ENCODE data around the gene BABAM2. TPM values are rescaled to one million over a fixed set of nuclear protein-coding genes. Genes with fewer than 3 reads are reported as not detected.
A peak's percentile ranks its signal among the peaks of the same experiment; 100 is the strongest.
"Not testable (repeated sequence)": the region's sequence is repeated elsewhere in the genome, so short reads cannot be mapped to it uniquely, and the experiment has no call there.

Gene BABAM2
- total and polyA plus RNA-seq, 4 donors, result 28.1 to 40.4 (median 37.0) TPM

DNA sequence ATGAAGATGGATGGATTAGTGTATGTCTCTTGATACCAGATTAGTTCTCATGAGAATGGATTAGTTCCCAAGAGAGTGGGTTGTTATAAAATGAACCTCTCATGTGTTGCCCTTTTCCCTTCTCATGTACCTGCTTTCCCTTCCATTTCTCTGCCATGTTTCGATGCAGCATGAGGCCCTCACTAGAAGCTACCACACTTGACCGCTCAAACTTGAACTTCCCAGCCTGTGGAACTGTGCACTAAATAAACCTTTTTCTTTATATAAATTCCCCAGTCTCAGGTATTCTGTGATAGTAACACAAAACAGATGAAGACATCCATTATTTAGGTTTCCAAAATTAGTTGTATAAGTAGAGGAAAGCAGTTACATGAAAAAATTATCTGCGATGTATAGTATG, 73.5 kb downstream of the BABAM2 start:
- WGBS (ENCODE audit: insufficient coverage), result 100% methylated on average over 1 of the region's 3 CpGs
- no peak overlapping the region for H3K4me3 ChIP-seq (ENCODE audit: low read depth, low read length)
- H3K9me3 ChIP-seq (ENCODE audit: control insufficient read depth, insufficient read depth, low read length), result no peaks in the 10 kb centered on the region
- H3K36me3 ChIP-seq (ENCODE audit: control insufficient read depth, insufficient read depth, low read length), result no peaks in the 10 kb centered on the region
- DNase-seq (ENCODE audit: low read depth in 4 of 6, low spot score in 6 of 6), result no peak
- no peak overlapping the region for H3K27ac ChIP-seq (ENCODE audit: low read depth, low read length)
- H3K27me3 ChIP-seq (ENCODE audit: control insufficient read depth, insufficient read depth, low read length), result no peaks in the 10 kb centered on the region
- no peaks in the 10 kb centered on the region for H3K4me1 ChIP-seq (ENCODE audit: control insufficient read depth, insufficient read depth, low read length)

DNA sequence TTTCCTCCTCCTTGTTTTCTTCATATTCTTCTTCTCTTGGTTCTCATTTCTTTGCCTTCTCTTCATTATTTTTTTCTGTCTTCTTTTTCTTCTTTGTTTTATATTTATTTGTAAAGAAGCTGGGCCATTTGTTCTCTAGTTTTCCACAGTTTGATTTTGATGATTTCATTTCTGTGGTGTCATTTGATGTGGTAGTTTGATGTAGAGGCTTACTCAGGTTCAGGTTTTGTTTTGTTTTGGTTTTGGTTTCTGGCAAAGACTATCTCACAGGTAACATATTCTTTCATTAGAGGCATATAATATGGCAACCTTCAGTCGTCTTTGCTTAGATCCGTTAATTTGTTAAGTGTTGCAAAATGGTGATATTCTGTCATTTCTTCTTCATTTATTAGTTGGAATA, 75.3 kb downstream of the BABAM2 start:
- Histone ChIP-seq H3K36me3 (ENCODE audit: control insufficient read depth, insufficient read depth, low read length) (no peaks in the 10 kb centered on the region), H3K9me3 (ENCODE audit: control insufficient read depth, insufficient read depth, low read length) (peaks cover 2% of the 10 kb centered on the region), H3K4me3 (ENCODE audit: low read depth, low read length) (no peak overlapping the region), H3K4me1 (ENCODE audit: control insufficient read depth, insufficient read depth, low read length) (no peaks in the 10 kb centered on the region), H3K27me3 (ENCODE audit: control insufficient read depth, insufficient read depth, low read length) (no peaks in the 10 kb centered on the region), H3K27ac (ENCODE audit: low read depth, low read length) (no peak overlapping the region)
- WGBS (ENCODE audit: insufficient coverage), result no CpG with 5 or more reads among the region's 2 CpGs
- DNase-seq (ENCODE audit: low read depth in 4 of 6, low spot score in 6 of 6), result no peak

DNA sequence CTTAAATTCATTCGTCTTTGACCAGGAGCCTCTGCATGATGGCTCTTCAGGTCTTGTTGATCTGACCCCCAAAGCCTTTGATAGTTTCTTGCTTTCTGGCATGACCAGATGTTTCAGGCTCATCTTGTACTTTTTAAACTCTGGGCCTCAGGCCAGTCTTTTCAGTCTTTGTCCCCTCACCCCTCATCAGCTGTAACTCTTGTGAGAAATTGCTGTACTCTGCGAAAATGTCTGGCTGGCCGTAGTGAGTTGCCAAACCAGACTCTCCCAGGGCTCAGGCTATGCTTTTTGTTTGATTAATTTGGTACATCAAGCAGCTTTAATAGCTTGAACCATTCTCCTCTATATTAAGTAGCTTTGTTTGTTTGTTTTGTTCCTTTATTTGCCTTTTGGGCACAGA, 75.9 kb downstream of the BABAM2 start:
- Histone ChIP-seq H3K36me3 (ENCODE audit: control insufficient read depth, insufficient read depth, low read length) (no peaks in the 10 kb centered on the region), H3K4me3 (ENCODE audit: low read depth, low read length) (no peak overlapping the region), H3K9me3 (ENCODE audit: control insufficient read depth, insufficient read depth, low read length) (peaks cover 2% of the 10 kb centered on the region), H3K27ac (ENCODE audit: low read depth, low read length) (no peak overlapping the region), H3K27me3 (ENCODE audit: control insufficient read depth, insufficient read depth, low read length) (no peaks in the 10 kb centered on the region), H3K4me1 (ENCODE audit: control insufficient read depth, insufficient read depth, low read length) (no peaks in the 10 kb centered on the region)
- WGBS (ENCODE audit: insufficient coverage), result no CpG with 5 or more reads among the region's 3 CpGs
- peak in 3 of 6 donors; percentile 26 to 72 (median 54) for DNase-seq (ENCODE audit: low read depth in 4 of 6, low spot score in 6 of 6)

DNA sequence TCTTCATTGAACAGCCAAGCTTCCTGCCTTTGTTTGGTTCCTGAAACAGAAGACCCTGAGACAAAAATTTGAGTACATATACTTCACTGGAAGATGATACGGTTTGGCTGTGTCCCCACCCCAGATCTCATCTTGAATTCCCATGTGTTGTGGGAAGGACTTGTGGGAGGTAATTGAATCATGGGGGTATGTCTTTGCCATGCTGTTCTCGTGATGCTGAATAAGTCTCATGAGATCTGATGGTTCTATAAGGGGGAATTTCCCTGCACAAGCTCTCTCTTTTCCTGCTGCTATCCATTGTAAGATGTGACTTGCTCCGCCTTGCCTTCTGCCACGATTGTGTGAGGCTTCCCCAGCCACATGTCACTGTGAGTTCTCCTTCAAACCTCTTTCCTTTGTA, 76.5 kb downstream of the BABAM2 start:
- Histone ChIP-seq H3K9me3 (ENCODE audit: control insufficient read depth, insufficient read depth, low read length) (peaks cover 2% of the 10 kb centered on the region), H3K4me3 (ENCODE audit: low read depth, low read length) (no peak overlapping the region), H3K27ac (ENCODE audit: low read depth, low read length) (no peak overlapping the region), H3K27me3 (ENCODE audit: control insufficient read depth, insufficient read depth, low read length) (no peaks in the 10 kb centered on the region), H3K4me1 (ENCODE audit: control insufficient read depth, insufficient read depth, low read length) (no peaks in the 10 kb centered on the region), H3K36me3 (ENCODE audit: control insufficient read depth, insufficient read depth, low read length) (no peaks in the 10 kb centered on the region)
- WGBS (ENCODE audit: insufficient coverage), result 40% methylated on average over 1 of the region's 4 CpGs
- DNase-seq (ENCODE audit: low read depth in 4 of 6, low spot score in 6 of 6), result no peak

DNA sequence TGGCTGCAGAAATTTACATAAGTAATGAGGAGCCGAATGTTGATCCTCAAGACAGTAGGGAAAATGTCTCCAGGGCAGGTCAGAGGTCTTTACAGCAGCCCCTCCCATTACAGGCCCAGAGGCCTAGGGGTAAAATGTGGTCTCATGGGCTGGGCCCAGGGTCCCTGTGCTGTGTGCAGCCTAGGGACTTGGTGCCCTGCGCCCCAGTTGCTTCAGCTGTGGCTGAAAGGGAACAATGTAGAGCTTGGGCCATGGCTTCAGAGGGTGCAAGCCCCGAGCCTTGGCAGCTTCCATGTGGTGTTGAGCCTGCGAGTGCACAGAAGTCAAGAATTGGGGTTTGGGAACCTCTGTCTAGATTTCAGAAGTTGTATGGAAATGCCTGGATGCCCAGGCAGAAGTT, 77.5 kb downstream of the BABAM2 start:
- not testable (repeated sequence) for H3K27ac ChIP-seq (ENCODE audit: low read depth, low read length); H3K27me3 ChIP-seq (ENCODE audit: control insufficient read depth, insufficient read depth, low read length); H3K36me3 ChIP-seq (ENCODE audit: control insufficient read depth, insufficient read depth, low read length); DNase-seq (ENCODE audit: low read depth in 4 of 6, low spot score in 6 of 6); H3K4me1 ChIP-seq (ENCODE audit: control insufficient read depth, insufficient read depth, low read length); H3K9me3 ChIP-seq (ENCODE audit: control insufficient read depth, insufficient read depth, low read length); H3K4me3 ChIP-seq (ENCODE audit: low read depth, low read length)
- WGBS (ENCODE audit: insufficient coverage), result 100% methylated on average over 4 of the region's 4 CpGs

DNA sequence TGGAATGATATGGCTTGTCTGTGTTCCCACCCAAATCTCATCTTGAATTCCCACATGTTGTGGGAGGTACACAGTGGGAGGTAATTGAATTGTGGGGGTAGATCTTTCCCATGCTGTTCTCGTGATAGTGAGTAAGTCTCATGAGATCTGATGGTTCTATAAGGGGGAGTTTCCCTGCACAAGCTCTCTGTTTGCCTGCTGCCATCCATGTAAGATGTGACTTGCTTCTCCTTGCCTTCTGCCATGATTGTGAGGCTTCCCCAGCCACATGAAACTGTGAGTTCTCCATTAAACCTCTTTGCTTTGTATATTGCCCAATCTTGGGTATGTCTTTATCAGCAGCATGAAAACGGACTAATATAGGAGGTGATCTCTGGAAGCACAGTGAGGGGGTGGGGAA, 78.4 kb downstream of the BABAM2 start:
- not testable (repeated sequence) for H3K4me1 ChIP-seq (ENCODE audit: control insufficient read depth, insufficient read depth, low read length); H3K4me3 ChIP-seq (ENCODE audit: low read depth, low read length); DNase-seq (ENCODE audit: low read depth in 4 of 6, low spot score in 6 of 6); H3K27me3 ChIP-seq (ENCODE audit: control insufficient read depth, insufficient read depth, low read length); H3K9me3 ChIP-seq (ENCODE audit: control insufficient read depth, insufficient read depth, low read length); H3K27ac ChIP-seq (ENCODE audit: low read depth, low read length); H3K36me3 ChIP-seq (ENCODE audit: control insufficient read depth, insufficient read depth, low read length)
- 100% methylated on average over 1 of the region's 2 CpGs for WGBS (ENCODE audit: insufficient coverage)

DNA sequence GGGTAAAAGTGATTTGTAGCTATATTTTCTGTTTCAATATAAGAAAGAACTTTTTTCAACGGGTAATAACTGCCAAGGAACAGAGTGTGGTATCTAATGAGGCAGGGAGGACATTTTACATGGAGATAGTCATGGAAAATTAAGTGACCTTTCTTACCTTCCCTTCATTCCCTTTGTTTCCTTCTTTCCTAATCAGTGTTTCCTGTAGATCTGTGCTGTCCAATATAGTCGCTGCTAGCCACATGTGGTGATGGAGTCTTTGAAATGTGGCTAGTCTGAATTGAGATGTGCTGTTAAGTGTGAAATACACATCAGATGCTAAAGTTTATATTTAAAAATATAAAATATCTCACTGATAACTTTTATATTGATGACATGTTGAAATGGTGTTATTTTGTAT, 81.8 kb downstream of the BABAM2 start:
- WGBS (ENCODE audit: insufficient coverage), result no CpG with 5 or more reads among the region's 2 CpGs
- Histone ChIP-seq H3K4me3 (ENCODE audit: low read depth, low read length) (no peak overlapping the region), H3K27ac (ENCODE audit: low read depth, low read length) (no peak overlapping the region), H3K4me1 (ENCODE audit: control insufficient read depth, insufficient read depth, low read length) (no peaks in the 10 kb centered on the region), H3K36me3 (ENCODE audit: control insufficient read depth, insufficient read depth, low read length) (no peaks in the 10 kb centered on the region), H3K27me3 (ENCODE audit: control insufficient read depth, insufficient read depth, low read length) (no peaks in the 10 kb centered on the region), H3K9me3 (ENCODE audit: control insufficient read depth, insufficient read depth, low read length) (peaks cover 2% of the 10 kb centered on the region)
- DNase-seq (ENCODE audit: low read depth in 4 of 6, low spot score in 6 of 6), result no peak

DNA sequence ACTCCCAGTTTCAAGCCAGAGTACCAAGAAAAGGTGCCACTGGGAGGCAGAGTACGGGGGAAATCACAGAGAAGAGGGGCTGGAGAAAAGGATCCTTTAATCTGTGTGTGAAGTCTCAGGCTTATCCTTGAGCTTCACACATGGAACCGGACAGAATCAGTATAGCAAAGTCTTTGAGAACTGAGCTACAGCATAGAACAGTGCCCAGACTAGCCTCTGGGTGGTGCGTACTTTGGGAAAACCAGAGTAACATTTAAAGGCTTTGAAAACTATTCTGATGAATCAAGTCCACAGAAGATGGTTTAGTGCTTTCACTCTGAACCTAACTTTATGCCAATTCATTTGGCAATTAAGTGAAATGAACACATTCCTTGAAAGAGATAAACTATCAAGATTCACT, 83.1 kb downstream of the BABAM2 start:
- peaks cover 2% of the 10 kb centered on the region for H3K9me3 ChIP-seq (ENCODE audit: control insufficient read depth, insufficient read depth, low read length)
- H3K4me1 ChIP-seq (ENCODE audit: control insufficient read depth, insufficient read depth, low read length), result no peaks in the 10 kb centered on the region
- H3K27ac ChIP-seq (ENCODE audit: low read depth, low read length), result no peak overlapping the region
- no peaks in the 10 kb centered on the region for H3K36me3 ChIP-seq (ENCODE audit: control insufficient read depth, insufficient read depth, low read length)
- DNase-seq (ENCODE audit: low read depth in 4 of 6, low spot score in 6 of 6), result no peak
- 78% methylated on average over 3 of the region's 3 CpGs for WGBS (ENCODE audit: insufficient coverage)
- H3K27me3 ChIP-seq (ENCODE audit: control insufficient read depth, insufficient read depth, low read length), result no peaks in the 10 kb centered on the region
- no peak overlapping the region for H3K4me3 ChIP-seq (ENCODE audit: low read depth, low read length)

DNA sequence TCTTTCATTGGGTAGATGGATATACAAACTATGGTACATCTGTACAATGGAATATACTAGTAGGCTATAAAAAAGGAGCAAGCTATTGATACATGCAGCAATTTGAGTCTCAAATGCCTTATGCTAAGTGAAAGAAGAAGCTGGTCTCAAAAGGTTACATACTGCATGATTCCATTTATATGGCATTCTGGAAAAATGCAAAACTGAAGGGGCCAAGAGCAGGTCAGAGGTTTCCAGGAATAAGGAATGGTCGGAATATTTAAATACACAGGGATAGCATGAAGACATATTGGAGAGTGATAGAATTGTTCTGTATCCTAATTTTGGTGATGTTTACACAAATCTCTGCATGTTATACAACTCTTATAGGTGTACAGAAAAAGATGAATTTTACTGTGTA, 85.8 kb downstream of the BABAM2 start:
- Histone ChIP-seq H3K9me3 (ENCODE audit: control insufficient read depth, insufficient read depth, low read length) (no peaks in the 10 kb centered on the region), H3K4me3 (ENCODE audit: low read depth, low read length) (no peak overlapping the region), H3K4me1 (ENCODE audit: control insufficient read depth, insufficient read depth, low read length) (no peaks in the 10 kb centered on the region), H3K27me3 (ENCODE audit: control insufficient read depth, insufficient read depth, low read length) (no peaks in the 10 kb centered on the region), H3K36me3 (ENCODE audit: control insufficient read depth, insufficient read depth, low read length) (no peaks in the 10 kb centered on the region), H3K27ac (ENCODE audit: low read depth, low read length) (no peak overlapping the region)
- WGBS (ENCODE audit: insufficient coverage), result no CpG with 5 or more reads among the region's 1 CpG
- DNase-seq (ENCODE audit: low read depth in 4 of 6, low spot score in 6 of 6), result no peak

DNA sequence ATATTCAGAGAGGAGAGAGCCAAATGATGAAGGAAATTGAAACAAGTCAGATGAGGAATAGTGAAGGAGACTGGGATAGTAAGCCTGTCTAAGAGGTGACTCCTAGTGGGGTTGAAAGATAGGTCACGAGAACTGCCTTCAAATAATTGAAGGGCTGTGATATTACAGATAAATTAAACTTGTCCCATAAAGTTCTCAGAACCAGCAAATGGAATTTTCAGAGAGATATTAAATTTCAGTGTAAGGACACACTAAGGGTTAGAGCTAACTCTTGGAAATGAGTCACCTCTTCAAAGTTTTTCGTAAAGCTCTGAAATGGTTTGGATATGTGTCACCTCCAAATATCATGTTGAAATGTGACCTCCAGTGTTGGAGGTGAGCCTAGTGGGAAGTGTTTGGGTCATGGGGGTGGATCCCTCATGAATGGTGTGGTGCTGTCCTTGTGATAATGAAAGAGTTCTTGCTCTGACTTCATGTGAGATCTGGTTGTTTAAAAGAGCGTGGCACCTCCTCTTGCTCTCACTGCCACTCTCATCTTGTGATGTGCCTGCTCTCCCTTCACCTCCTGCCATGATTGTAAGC, 87.3 kb downstream of the BABAM2 start:
- Histone ChIP-seq H3K9me3 (ENCODE audit: control insufficient read depth, insufficient read depth, low read length) (no peaks in the 10 kb centered on the region), H3K27ac (ENCODE audit: low read depth, low read length) (no peak overlapping the region), H3K27me3 (ENCODE audit: control insufficient read depth, insufficient read depth, low read length) (no peaks in the 10 kb centered on the region), H3K4me3 (ENCODE audit: low read depth, low read length) (no peak overlapping the region), H3K36me3 (ENCODE audit: control insufficient read depth, insufficient read depth, low read length) (no peaks in the 10 kb centered on the region), H3K4me1 (ENCODE audit: control insufficient read depth, insufficient read depth, low read length) (no peaks in the 10 kb centered on the region)
- WGBS (ENCODE audit: insufficient coverage), result 100% methylated on average over 2 of the region's 3 CpGs
- no peak for DNase-seq (ENCODE audit: low read depth in 4 of 6, low spot score in 6 of 6)
